ENCODE results near the gene CR1L.

GRCh38 chr1:207740207-207740606 is 95.3 kb downstream of the CR1L start:
- TF ChIP-seq POLR2A (IDR thresholded peaks at IDR 0.05; ENCODE audit: low read length) (no peak), GATA1 (IDR thresholded peaks at IDR 0.05; ENCODE audit: low read depth, low read length) (no peak)

Measured in erythroblast (primary cell).